ENCODE results near the gene ZSWIM8. TPM values are rescaled to one million over a fixed set of nuclear protein-coding genes. Genes with fewer than 3 reads are reported as not detected.
A peak's percentile ranks its signal among the peaks of the same experiment; 100 is the strongest.

ZSWIM8 gene
- total and polyA plus RNA-seq, 5 donors from 2014 or later: 6.0 to 95.5 (median 12.3) TPM

DNA sequence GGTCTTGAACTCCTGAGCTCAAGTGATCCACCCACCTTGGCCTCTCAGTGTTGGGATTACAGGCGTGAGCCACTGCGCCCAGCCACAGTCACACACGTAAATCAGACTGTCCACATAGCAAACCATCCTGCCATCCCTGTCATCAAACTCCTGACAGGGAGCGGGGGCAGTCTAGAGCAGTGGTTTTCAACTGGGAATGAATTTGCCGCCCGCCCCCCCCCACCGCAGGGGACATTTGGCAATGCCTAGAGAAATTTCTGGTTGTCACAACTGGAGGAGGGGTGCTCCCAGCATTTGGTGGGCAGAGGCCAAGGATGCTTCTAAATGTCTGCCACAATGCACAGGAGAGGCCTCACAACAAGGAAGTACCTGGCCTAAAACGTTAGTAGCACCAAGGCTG, 64.8 kb downstream of the ZSWIM8 start:
- Mint-ChIP-seq H3K4me3 (no peak overlapping the region), H3K9me3 (no peaks in the 10 kb centered on the region), H3K27me3 (no peaks in the 10 kb centered on the region), H3K36me3 (peaks cover 48% of the 10 kb centered on the region), H3K27ac (peak overlapping the region in 1 of 3 donors; percentile 69), H3K4me1 (peaks cover 5 to 24% (median 13%) of the 10 kb centered on the region in 4 donors)
- Histone ChIP-seq H3K9me3 (ENCODE audit: control insufficient read depth in 2 of 2, low read length in 2 of 2) (no peaks in the 10 kb centered on the region), H3K27me3 (ENCODE audit: control insufficient read depth, insufficient read depth, low read length) (no peaks in the 10 kb centered on the region), H3K27ac (ENCODE audit: insufficient read depth, low read length, poor library complexity, severe bottlenecking) (peak overlapping the region; percentile 74), H3K4me3 (ENCODE audit: low read depth, low read length) (no peak overlapping the region), H3K4me1 (ENCODE audit: control insufficient read depth, insufficient read depth, low read length, poor library complexity, severe bottlenecking) (peaks cover 7% of the 10 kb centered on the region), H3K36me3 (ENCODE audit: control insufficient read depth, insufficient read depth, low read length) (peaks cover 79% of the 10 kb centered on the region)
- no peak for ATAC-seq (ENCODE audit: low read depth in 2 of 2)
- no peak for DNase-seq

DNA sequence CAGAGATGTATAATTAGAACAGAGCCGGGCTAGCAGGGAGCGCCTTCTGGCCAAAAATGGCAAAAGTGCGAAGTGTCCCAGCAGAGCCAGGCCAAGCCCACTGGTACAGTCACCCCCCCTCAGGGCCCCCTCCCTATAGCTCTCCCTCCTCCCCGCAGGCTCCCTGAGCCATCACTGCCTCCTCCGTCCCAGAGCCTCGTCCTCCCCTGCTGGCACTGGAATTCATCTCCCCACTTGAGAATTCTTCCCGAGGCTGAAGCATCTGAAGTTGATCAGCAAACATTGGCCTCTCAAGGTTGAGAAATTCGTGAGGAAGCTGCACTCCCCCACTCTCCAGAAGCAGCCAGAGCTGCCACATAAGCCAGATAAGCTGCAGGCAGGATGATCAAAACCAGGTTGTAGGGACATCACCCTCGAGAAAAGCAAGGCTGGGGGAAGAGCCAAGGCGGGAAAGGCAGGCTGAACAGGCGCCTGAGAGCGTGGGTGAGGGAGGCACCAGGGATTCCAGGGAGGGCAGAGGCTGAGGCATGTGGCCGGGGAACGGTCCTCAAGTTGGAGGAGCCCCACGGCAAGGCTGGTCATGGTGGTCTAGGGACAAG, 65.6 kb downstream of the ZSWIM8 start:
- Histone ChIP-seq H3K36me3 (ENCODE audit: control insufficient read depth, insufficient read depth, low read length) (peaks cover 76% of the 10 kb centered on the region), H3K4me1 (ENCODE audit: control insufficient read depth, insufficient read depth, low read length, poor library complexity, severe bottlenecking) (peaks cover 7% of the 10 kb centered on the region), H3K27me3 (ENCODE audit: control insufficient read depth, insufficient read depth, low read length) (no peaks in the 10 kb centered on the region), H3K27ac (ENCODE audit: insufficient read depth, low read length, poor library complexity, severe bottlenecking) (no peak overlapping the region), H3K4me3 (ENCODE audit: low read depth, low read length) (no peak overlapping the region), H3K9me3 (ENCODE audit: control insufficient read depth in 2 of 2, low read length in 2 of 2) (no peaks in the 10 kb centered on the region)
- Mint-ChIP-seq H3K9me3 (no peaks in the 10 kb centered on the region), H3K4me3 (no peak overlapping the region), H3K4me1 (peaks cover 5 to 24% (median 16%) of the 10 kb centered on the region in 4 donors), H3K36me3 (peaks cover 52% of the 10 kb centered on the region), H3K27ac (peak overlapping the region; percentile 52 to 92 (median 73)), H3K27me3 (no peaks in the 10 kb centered on the region)
- no peak for ATAC-seq (ENCODE audit: low read depth in 2 of 2)
- no peak for DNase-seq

Other genes starting within 250 kb of the ZSWIM8 start
- 4.2 TPM for gene USP54, start 194.3 kb upstream of the ZSWIM8 start, total RNA-seq
- gene USP54, start 194.3 kb upstream of the ZSWIM8 start, polyA plus RNA-seq: 1 to 10 TPM in 3 of 4 donors, under 1 TPM in 1; 0.84 to 1.5 (median 1.0) TPM
- gene MYOZ1, start 144.1 kb upstream of the ZSWIM8 start, total RNA-seq: not detected
- gene MYOZ1, start 144.1 kb upstream of the ZSWIM8 start, polyA plus RNA-seq: not detected
- gene SYNPO2L, start 129.6 kb upstream of the ZSWIM8 start, total RNA-seq: not detected
- not detected for gene SYNPO2L, start 129.6 kb upstream of the ZSWIM8 start, polyA plus RNA-seq
- gene AGAP5, start 87.5 kb upstream of the ZSWIM8 start, total RNA-seq: 9.8 TPM
- gene AGAP5, start 87.5 kb upstream of the ZSWIM8 start, polyA plus RNA-seq: under 1 TPM in 2 of 4 donors, not detected in 2; 0.07 to 0.18 TPM
- 78.2 TPM for gene SEC24C, start 41.2 kb upstream of the ZSWIM8 start, total RNA-seq
- 10 to 100 TPM; 30.2 to 39.3 (median 36.9) TPM for gene SEC24C, start 41.2 kb upstream of the ZSWIM8 start, polyA plus RNA-seq
- gene CHCHD1, start 3.6 kb upstream of the ZSWIM8 start, total RNA-seq: 6.3 TPM
- gene CHCHD1, start 3.6 kb upstream of the ZSWIM8 start, polyA plus RNA-seq: 10 to 100 TPM; 63.6 to 79.3 (median 70.0) TPM
- 74.4 TPM for gene NDST2, start 26.0 kb downstream of the ZSWIM8 start, total RNA-seq
- gene NDST2, start 26.0 kb downstream of the ZSWIM8 start, polyA plus RNA-seq: 10 to 100 TPM; 20.6 to 28.5 (median 24.6) TPM
- 58.8 TPM for gene CAMK2G, start 88.9 kb downstream of the ZSWIM8 start, total RNA-seq
- gene CAMK2G, start 88.9 kb downstream of the ZSWIM8 start, polyA plus RNA-seq: 1 to 10 TPM; 4.3 to 5.3 (median 4.7) TPM
- gene PLAU, start 125.5 kb downstream of the ZSWIM8 start, total RNA-seq: 0.35 TPM
- gene PLAU, start 125.5 kb downstream of the ZSWIM8 start, polyA plus RNA-seq: not detected
- gene VCL, start 212.5 kb downstream of the ZSWIM8 start, total RNA-seq: 39.2 TPM
- 10 to 100 TPM; 11.4 to 16.1 (median 13.9) TPM for gene VCL, start 212.5 kb downstream of the ZSWIM8 start, polyA plus RNA-seq